ENCODE data around the gene SCO1. TPM values are rescaled to one million over a fixed set of nuclear protein-coding genes. Genes with fewer than 3 reads are reported as not detected.

Gene SCO1
- total RNA-seq, 1 donor = 18.8 TPM

GRCh38 chr17:10673312-10673711, 24.0 kb downstream of the SCO1 start:
- Histone ChIP-seq H3K4me3 (ENCODE audit: insufficient read depth, low read length) (no peak overlapping the region), H3K4me2 (ENCODE audit: insufficient read depth, low read length) (no peak overlapping the region), H3K9me3 (ENCODE audit: low read depth, low read length) (no peaks in the 10 kb centered on the region), H3K4me1 (ENCODE audit: insufficient read depth, low read length) (peaks cover 6% of the 10 kb centered on the region), H4K20me1 (ENCODE audit: insufficient read depth, low read length) (no peaks in the 10 kb centered on the region), H3K36me3 (ENCODE audit: insufficient read depth, low read length) (peaks cover 17% of the 10 kb centered on the region), H3K27ac (ENCODE audit: low read depth, low read length) (no peak overlapping the region), H3K27me3 (ENCODE audit: insufficient read depth, low read length) (no peaks in the 10 kb centered on the region), H2AFZ (ENCODE audit: low read length) (no peak overlapping the region), H3K79me2 (ENCODE audit: insufficient read depth, low read length) (no peaks in the 10 kb centered on the region)
- DNase-seq (ENCODE audit: insufficient read length, low spot score, missing footprints) = no peak
- TF ChIP-seq CTCF (IDR thresholded peaks at IDR 0.05; ENCODE audit: extremely low read depth, low read depth, low read length) = no peak

GRCh38 chr17:10668775-10669174, 28.6 kb downstream of the SCO1 start:
- peaks cover 15% of the 10 kb centered on the region for H3K4me1 ChIP-seq (ENCODE audit: insufficient read depth, low read length)
- H3K79me2 ChIP-seq (ENCODE audit: insufficient read depth, low read length) = no peaks in the 10 kb centered on the region
- no peaks in the 10 kb centered on the region for H3K9me3 ChIP-seq (ENCODE audit: low read depth, low read length)
- no peaks in the 10 kb centered on the region for H3K27me3 ChIP-seq (ENCODE audit: insufficient read depth, low read length)
- no peak for TF ChIP-seq CTCF (IDR thresholded peaks at IDR 0.05; ENCODE audit: extremely low read depth, low read depth, low read length)
- no peak overlapping the region for H3K4me2 ChIP-seq (ENCODE audit: insufficient read depth, low read length)
- no peak overlapping the region for H3K4me3 ChIP-seq (ENCODE audit: insufficient read depth, low read length)
- no peak overlapping the region for H2AFZ ChIP-seq (ENCODE audit: low read length)
- DNase-seq (ENCODE audit: insufficient read length, low spot score, missing footprints) = peak; percentile 77
- H4K20me1 ChIP-seq (ENCODE audit: insufficient read depth, low read length) = no peaks in the 10 kb centered on the region
- no peaks in the 10 kb centered on the region for H3K36me3 ChIP-seq (ENCODE audit: insufficient read depth, low read length)
- H3K27ac ChIP-seq (ENCODE audit: low read depth, low read length) = no peak overlapping the region

GRCh38 chr17:10666906-10667305, 30.4 kb downstream of the SCO1 start:
- no peak for TF ChIP-seq CTCF (IDR thresholded peaks at IDR 0.05; ENCODE audit: extremely low read depth, low read depth, low read length)

GRCh38 chr17:10664571-10664970, 32.8 kb downstream of the SCO1 start:
- Histone ChIP-seq H3K27ac (ENCODE audit: low read depth, low read length) (no peak overlapping the region), H3K9me3 (ENCODE audit: low read depth, low read length) (no peaks in the 10 kb centered on the region), H2AFZ (ENCODE audit: low read length) (no peak overlapping the region), H3K79me2 (ENCODE audit: insufficient read depth, low read length) (no peaks in the 10 kb centered on the region), H3K36me3 (ENCODE audit: insufficient read depth, low read length) (no peaks in the 10 kb centered on the region), H3K4me1 (ENCODE audit: insufficient read depth, low read length) (peaks cover 15% of the 10 kb centered on the region), H4K20me1 (ENCODE audit: insufficient read depth, low read length) (no peaks in the 10 kb centered on the region), H3K27me3 (ENCODE audit: insufficient read depth, low read length) (no peaks in the 10 kb centered on the region), H3K4me2 (ENCODE audit: insufficient read depth, low read length) (no peak overlapping the region), H3K4me3 (ENCODE audit: insufficient read depth, low read length) (no peak overlapping the region)
- DNase-seq (ENCODE audit: insufficient read length, low spot score, missing footprints) = no peak
- no peak for TF ChIP-seq CTCF (IDR thresholded peaks at IDR 0.05; ENCODE audit: extremely low read depth, low read depth, low read length)

More at GRCh38 chr17:10666906-10667305, 30.4 kb downstream of the SCO1 start:
- peak; percentile 13 for DNase-seq (ENCODE audit: insufficient read length, low spot score, missing footprints)
- H4K20me1 ChIP-seq (ENCODE audit: insufficient read depth, low read length) = no peaks in the 10 kb centered on the region
- H3K4me2 ChIP-seq (ENCODE audit: insufficient read depth, low read length) = peak overlapping the region; percentile 11
- no peaks in the 10 kb centered on the region for H3K79me2 ChIP-seq (ENCODE audit: insufficient read depth, low read length)
- H3K4me3 ChIP-seq (ENCODE audit: insufficient read depth, low read length) = no peak overlapping the region
- peaks cover 15% of the 10 kb centered on the region for H3K4me1 ChIP-seq (ENCODE audit: insufficient read depth, low read length)
- H3K27me3 ChIP-seq (ENCODE audit: insufficient read depth, low read length) = no peaks in the 10 kb centered on the region
- no peaks in the 10 kb centered on the region for H3K9me3 ChIP-seq (ENCODE audit: low read depth, low read length)
- H2AFZ ChIP-seq (ENCODE audit: low read length) = no peak overlapping the region
- no peaks in the 10 kb centered on the region for H3K36me3 ChIP-seq (ENCODE audit: insufficient read depth, low read length)
- no peak overlapping the region for H3K27ac ChIP-seq (ENCODE audit: low read depth, low read length)

Data from osteoblast (primary cell).